Measurements from ENCODE around the gene EPHA2. TPM values are rescaled to one million over a fixed set of nuclear protein-coding genes. Genes with fewer than 3 reads are reported as not detected.

EPHA2 gene
- polyA plus RNA-seq, 1 of the 3 experiments (the other 2 are of a cell fraction): 126 TPM

DNA sequence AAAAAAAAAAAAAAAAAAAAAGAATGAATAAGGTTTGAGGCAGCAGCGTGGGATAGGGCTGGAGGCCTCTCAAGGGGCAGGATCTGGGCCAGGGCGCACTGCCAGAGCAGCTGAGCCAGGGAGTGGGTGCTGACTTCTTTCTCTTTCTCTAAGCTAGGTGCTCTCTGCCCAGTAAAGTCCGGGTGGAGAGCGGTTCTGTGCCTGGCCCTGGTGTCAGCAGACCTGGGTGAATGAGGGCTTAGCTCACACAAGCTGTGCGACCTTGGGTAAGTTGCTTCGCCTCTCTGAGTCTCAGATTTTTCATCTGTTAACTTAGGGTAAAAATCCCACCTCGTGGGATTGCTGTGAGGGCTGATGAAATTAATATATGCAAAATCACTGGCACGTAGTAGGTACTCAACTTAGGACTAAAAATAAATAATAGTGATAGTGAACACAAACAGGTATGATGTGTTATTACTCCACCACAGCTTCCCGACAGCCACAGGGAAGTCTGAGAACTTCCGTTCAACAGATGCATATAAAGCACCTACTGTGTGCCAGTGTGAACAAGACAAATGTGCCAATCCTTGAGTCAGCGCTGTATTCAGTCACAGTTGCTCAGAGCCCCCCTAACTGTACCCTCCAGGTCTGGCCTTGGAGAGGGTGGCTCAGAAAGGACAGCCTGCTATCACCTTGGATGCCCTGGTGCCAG is 80.4 kb downstream of the EPHA2 start:
- Histone ChIP-seq H3K4me3 (ENCODE audit: low read depth in 2 of 2, low read length in 1 of 2) (no peak overlapping the region), H2AFZ (ENCODE audit: low read depth) (no peak overlapping the region)
- CTCF ChIA-PET: interaction anchor here (2.0 to 12.3 kb wide), 4 partner anchors 20 to 168 kb away, joined by 7 to 513 read pairs (median 56); no protein-coding TSS in a partner anchor

More for the DNA sequence above, 80.4 kb downstream of the EPHA2 start:
- H3K9ac ChIP-seq: peak overlapping the region; percentile 30; the same call in 1 of the 2 replicates
- H3K9me2 ChIP-seq: no peaks in the 10 kb centered on the region
- 67% methylated on average over 10 of the region's 11 CpGs for WGBS (ENCODE audit: low lambda C conversion rate)
- TF ChIP-seq RAD21 (IDR thresholded peaks at IDR 0.05; ENCODE audit: low read length) (no peak), SMC3 (IDR thresholded peaks at IDR 0.05; ENCODE audit: low read depth, low read length) (no peak), EZH2phosphoT487 (IDR thresholded peaks at IDR 0.05; ENCODE audit: borderline replicate concordance, low read depth) (no peak), NFIC (IDR thresholded peaks at IDR 0.05; ENCODE audit: borderline replicate concordance) (peak; percentile 44; the same call in 1 of the 2 replicates)
- TF ChIP-seq, protein P1, sequence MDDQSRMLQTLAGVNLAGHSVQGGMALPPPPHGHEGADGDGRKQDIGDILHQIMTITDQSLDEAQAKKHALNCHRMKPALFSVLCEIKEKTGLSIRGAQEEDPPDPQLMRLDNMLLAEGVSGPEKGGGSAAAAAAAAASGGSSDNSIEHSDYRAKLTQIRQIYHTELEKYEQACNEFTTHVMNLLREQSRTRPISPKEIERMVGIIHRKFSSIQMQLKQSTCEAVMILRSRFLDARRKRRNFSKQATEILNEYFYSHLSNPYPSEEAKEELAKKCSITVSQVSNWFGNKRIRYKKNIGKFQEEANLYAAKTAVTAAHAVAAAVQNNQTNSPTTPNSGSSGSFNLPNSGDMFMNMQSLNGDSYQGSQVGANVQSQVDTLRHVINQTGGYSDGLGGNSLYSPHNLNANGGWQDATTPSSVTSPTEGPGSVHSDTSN (IDR thresholded peaks at IDR 0.05): no peak
- no peak for DNase-seq
- H3K9me3 ChIP-seq: no peaks in the 10 kb centered on the region
- peak overlapping the region; percentile 64 for H3K4me2 ChIP-seq
- POLR2A ChIA-PET: no interaction called here
- H3K27me3 ChIP-seq (ENCODE audit: insufficient read depth): no peaks in the 10 kb centered on the region
- H3K27ac ChIP-seq (ENCODE audit: low read depth in 2 of 2, low read length in 1 of 2): peak overlapping the region in 1 of 2 experiments; percentile 72; a peak in 2 of 4 replicates
- no peaks in the 10 kb centered on the region for H3K79me2 ChIP-seq (ENCODE audit: insufficient read depth)
- no peaks in the 10 kb centered on the region for H3K36me3 ChIP-seq (replicated peaks in 1 of 2; ENCODE audit: control insufficient read depth in 1 of 2, insufficient read depth in 2 of 2, low read length in 1 of 2)
- H3K4me1 ChIP-seq (ENCODE audit: control insufficient read depth in 1 of 2, insufficient read depth in 2 of 2, low read depth in 1 of 2, low read length in 1 of 2): peaks cover 15 to 26% of the 10 kb centered on the region in 2 experiments; a peak in 3 of 4 replicates
- H4K20me1 ChIP-seq (ENCODE audit: insufficient read depth): no peaks in the 10 kb centered on the region
- peaks cover 29% of the 10 kb centered on the region for H3F3A ChIP-seq (replicated peaks; ENCODE audit: insufficient read depth)

Other genes starting within 250 kb of the EPHA2 start
- gene ZBTB17, start 180.0 kb downstream of the EPHA2 start, polyA plus RNA-seq (2012; rRNA removed): 54.1 and 56.4 TPM in 2 replicates
- gene SRARP, start 151.8 kb downstream of the EPHA2 start, polyA plus RNA-seq (2012; rRNA removed): not detected in 2 replicates
- 0.05 and 0.23 TPM in 2 replicates for gene HSPB7, start 138.0 kb downstream of the EPHA2 start, polyA plus RNA-seq (2012; rRNA removed)
- gene CLCNKA, start 134.0 kb downstream of the EPHA2 start, polyA plus RNA-seq (2012; rRNA removed): 0.03 TPM in 2 replicates
- 0.37 and 0.41 TPM in 2 replicates for gene CLCNKB, start 112.3 kb downstream of the EPHA2 start, polyA plus RNA-seq (2012; rRNA removed)
- 0.97 and 1.6 TPM in 2 replicates for gene FAM131C, start 82.4 kb downstream of the EPHA2 start, polyA plus RNA-seq (2012; rRNA removed)
- 11.5 and 11.8 TPM in 2 replicates for gene ARHGEF19, start 56.6 kb upstream of the EPHA2 start, polyA plus RNA-seq (2012; rRNA removed)
- 6.5 and 8.6 TPM in 2 replicates for gene CPLANE2, start 81.1 kb upstream of the EPHA2 start, polyA plus RNA-seq (2012; rRNA removed)
- 8.6 and 10.3 TPM in 2 replicates for gene FBXO42, start 196.4 kb upstream of the EPHA2 start, polyA plus RNA-seq (2012; rRNA removed)
- gene SZRD1, start 211.2 kb upstream of the EPHA2 start, polyA plus RNA-seq (2012; rRNA removed): 100 and 119 TPM in 2 replicates